ENCODE results near the gene LAMTOR5.

Gene LAMTOR5

DNA sequence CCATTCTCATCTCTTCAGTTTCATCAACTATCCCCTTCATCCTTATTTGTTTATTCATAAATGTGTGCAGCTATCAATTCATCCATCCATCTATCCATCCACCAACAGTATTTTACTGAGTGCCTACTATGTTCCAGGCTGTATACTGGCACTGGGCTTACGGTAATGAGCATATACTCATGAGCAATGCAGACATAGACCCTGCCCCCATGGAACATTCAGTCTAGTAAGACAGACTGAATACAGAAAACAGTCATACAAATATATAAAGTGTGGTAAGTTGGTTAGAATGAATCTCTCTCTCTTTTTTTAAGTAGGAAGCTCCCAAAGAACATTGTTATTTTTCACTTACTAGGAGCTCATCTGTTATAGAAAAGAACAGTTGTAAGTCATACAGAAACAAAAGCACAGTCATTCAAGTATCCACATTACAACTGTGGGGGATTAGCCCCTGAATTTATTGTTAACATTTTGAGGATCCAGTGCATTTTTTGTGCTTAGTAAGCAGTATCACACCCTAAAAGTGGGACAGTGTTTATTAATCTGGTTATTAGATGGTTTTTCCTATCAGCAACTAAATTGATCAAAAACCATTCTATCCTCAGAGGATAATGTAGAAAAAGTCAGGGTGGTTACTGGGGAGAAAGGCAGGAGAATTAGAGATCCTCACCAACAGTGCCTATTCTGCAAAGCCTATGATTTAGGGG lies 20.3 kb downstream of the LAMTOR5 start:
- DNase-seq (ENCODE audit: low read depth), result no peak

DNA sequence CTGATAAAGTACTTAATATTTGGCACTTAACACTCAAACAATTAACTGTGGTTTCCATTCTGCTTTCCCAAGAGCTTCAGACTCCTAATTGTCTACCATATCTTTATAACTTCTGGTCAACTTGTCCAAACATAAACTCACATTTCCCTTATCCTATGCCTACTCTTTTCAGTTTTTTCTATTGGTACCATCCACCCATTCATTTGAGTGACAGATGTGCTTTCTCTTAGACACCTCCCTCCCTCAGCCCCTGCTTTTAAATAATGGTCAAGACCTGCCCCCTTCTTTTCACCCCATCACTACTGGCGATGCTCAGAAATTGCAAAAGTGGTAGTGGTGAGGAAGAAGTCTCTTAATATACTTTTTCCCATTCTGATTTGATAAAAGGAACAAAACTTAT lies 22.1 kb downstream of the LAMTOR5 start:
- DNase-seq (ENCODE audit: low read depth), result no peak

- no peak for DNase-seq (ENCODE audit: low read depth)
Observed at GRCh38 chr1:110384581-110385321, 22.7 kb downstream of the LAMTOR5 start.

GRCh38 chr1:110383251-110383990 lies 24.1 kb downstream of the LAMTOR5 start:
- DNase-seq (ENCODE audit: low read depth), result no peak

DNA sequence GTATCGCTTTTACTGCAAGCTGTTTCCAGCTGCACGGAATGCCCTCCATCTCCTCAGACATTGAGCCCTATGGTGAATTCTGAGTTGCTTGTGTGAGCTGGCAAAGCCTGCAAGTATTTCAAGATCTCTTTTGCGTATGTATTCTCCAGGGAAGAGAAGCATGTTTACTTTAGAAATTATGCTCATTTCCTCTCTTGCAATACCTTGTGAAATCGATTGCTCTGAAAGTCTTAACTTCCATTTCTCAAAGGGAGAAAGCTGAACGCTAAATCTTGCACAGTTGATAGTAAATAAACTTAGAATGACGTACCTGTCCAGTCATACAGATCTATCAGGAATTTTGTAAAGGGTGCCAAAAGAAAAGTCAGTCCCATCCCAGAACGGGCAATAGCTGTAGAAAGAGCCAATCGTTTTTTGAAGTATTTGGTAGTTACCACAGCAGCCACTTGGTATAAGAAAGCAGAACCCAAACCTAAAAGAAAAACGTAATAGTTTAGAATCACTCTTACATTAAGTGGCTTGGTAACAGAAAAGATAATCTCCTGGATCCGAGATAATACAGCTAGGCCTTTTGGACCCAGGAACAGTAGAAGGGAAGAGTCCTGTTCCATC lies 26.7 kb downstream of the LAMTOR5 start:
- no peak for DNase-seq (ENCODE audit: low read depth)

DNA sequence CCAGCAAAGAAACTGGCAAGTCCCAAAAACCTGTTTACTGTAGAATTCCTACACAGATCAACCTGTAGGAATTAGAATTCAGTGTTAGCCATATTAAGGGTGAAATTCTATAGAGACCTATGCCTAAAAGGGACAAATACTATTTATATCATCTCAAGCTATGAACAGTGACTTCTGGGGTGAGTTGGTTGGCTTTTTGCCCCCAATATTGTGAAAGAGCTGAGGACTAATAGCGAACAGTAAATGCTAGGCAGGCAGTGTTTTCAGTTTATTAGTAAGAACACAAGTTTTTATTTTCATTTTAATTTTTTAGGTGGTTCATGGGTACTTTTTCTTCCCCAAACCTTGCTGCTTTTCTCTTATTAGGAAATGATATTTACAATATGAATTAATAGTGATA lies 32.0 kb downstream of the LAMTOR5 start:
- DNase-seq (ENCODE audit: low read depth), result no peak

DNA sequence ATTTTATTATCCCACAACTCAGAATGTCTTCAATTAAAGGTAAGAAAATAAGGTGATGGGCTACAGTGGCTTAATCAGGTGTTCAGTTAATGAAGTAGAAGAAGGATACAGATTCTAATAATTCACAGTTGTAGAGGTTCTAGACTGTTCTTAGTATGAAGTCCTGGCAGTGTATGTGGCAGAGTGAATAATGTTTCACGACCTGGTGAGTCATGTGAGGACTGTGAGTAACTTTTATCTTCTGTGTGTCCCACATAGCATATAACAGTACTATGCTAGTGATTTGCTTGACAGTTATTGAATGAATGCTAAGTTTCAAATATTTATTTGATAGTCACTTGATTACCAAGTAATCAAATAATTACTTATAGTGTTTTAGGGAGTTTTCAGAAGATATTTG lies 36.7 kb downstream of the LAMTOR5 start:
- DNase-seq (ENCODE audit: low read depth), result no peak

DNA sequence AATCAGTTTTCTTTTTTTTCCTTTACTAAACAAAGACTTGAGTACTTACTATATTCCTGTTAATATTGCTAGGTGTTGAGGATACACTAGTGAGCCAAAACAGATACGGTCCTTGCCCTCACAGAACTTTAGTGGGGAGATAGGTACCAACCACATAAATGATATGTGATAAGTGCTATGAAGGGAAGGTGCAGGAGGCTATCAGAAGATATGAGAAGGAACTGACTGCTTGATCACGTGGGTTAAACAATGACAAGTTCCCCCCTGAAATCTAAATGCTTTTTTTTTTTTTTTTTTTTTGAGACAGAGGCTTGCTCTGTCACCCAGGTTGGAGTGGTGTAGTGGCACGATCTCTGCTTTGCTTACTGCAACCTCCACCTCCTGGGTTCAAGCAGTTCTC lies 43.3 kb downstream of the LAMTOR5 start:
- no peak for DNase-seq (ENCODE audit: low read depth)

DNA sequence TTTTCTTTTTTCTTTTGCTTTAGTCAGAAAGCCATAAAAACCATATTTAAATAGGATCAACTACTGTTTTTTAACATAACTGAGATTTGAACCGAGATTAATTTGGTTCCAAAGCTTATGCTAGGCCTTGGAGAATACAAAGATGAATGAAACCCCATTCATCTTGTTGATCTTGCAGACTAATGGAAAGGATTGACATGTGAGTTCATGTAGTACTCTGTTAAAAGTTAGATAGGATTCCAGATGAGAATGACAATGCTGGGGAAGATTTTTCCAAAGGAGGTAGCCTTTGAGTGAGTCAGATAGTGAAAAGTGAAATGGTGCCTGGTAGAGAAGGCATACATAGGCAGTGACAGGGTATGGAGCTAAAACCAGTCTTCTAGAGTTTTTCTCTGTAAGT lies 45.6 kb downstream of the LAMTOR5 start:
- DNase-seq (ENCODE audit: low read depth), result no peak

DNA sequence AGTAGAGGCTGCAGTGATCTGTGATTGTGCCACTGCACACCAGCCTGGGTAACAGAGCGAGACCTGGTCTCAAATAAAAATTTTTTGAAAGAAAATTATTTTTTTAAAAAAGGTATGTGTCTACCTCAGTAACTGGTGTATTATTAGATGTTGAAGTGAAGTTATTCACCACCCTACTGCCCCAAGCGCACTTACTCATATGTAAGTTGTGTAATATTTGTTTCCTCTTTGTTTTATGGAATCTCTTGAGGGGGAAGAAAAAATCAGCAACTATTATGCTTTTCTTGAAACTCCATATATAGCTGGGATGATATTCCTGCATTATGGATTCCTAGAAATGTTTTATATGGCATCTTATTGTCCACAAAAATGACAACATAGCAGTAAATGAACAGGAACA lies 47.1 kb downstream of the LAMTOR5 start:
- DNase-seq (ENCODE audit: low read depth), result no peak

- DNase-seq (ENCODE audit: low read depth), result no peak
Observed at GRCh38 chr1:110356379-110356778, 51.1 kb downstream of the LAMTOR5 start.

GRCh38 chr1:110355321-110355720 lies 52.2 kb downstream of the LAMTOR5 start:
- DNase-seq (ENCODE audit: low read depth), result no peak
